Endothelial cell (in vitro differentiated cells): ENCODE data around the gene KRTAP10-5. TPM values are rescaled to one million over a fixed set of nuclear protein-coding genes. Genes with fewer than 3 reads are reported as not detected.

ENCODE experiments used
- DNase-seq: peaks from one replicate; pipeline ENCODE4 v3.0.0; 2021; ENCODE audit warnings: low spot score
- H3K27ac Mint-ChIP-seq: one replicate; pipeline ENCODE4 v1.8.0; 2021; ENCODE audit warnings: mixed read lengths, inconsistent platforms; ENCODE audit not compliant: unreplicated experiment
- H3K27me3 Mint-ChIP-seq: one replicate; pipeline ENCODE4 v1.8.0; 2021; ENCODE audit warnings: mild to moderate bottlenecking, moderate library complexity, mixed read lengths, inconsistent platforms; ENCODE audit not compliant: unreplicated experiment
- H3K36me3 Mint-ChIP-seq: one replicate; pipeline ENCODE4 v1.8.0; 2021; ENCODE audit warnings: mild to moderate bottlenecking, low read depth, mixed read lengths, inconsistent platforms; ENCODE audit not compliant: unreplicated experiment
- H3K4me1 Mint-ChIP-seq: one replicate; pipeline ENCODE4 v1.8.0; 2021; ENCODE audit warnings: mild to moderate bottlenecking, mixed read lengths, inconsistent platforms; ENCODE audit not compliant: unreplicated experiment
- H3K4me3 Mint-ChIP-seq: one replicate; pipeline ENCODE4 v1.8.0; 2021; ENCODE audit warnings: mild to moderate bottlenecking, mixed read lengths, inconsistent platforms; ENCODE audit not compliant: unreplicated experiment
- H3K9me3 Mint-ChIP-seq: one replicate; pipeline ENCODE4 v1.8.0; 2021; ENCODE audit warnings: mixed read lengths, inconsistent platforms; ENCODE audit not compliant: unreplicated experiment
- total RNA-seq: library from RNA; stranded (reverse); fragmentation: NEBNext Ultra II Directional; extraction: Animal tissue kit (Norgen Biotek cat#: 25700); gene quantifications from one replicate; pipeline ENCODE4 v1.2.1, GENCODE V29; 2021; ENCODE audit not compliant: unreplicated experiment
- TF ChIP-seq, protein P1 (sequence below): fragments of 200-600 bp; sonication (generic); IDR thresholded peaks from one replicate; pipeline ENCODE4 v1.5.0; 2021; ENCODE audit warnings: antibody characterized with exemption; ENCODE audit not compliant: unreplicated experiment

The KRTAP10-5 gene
- total RNA-seq, 1 donor from 2014 or later: not detected

DNA sequence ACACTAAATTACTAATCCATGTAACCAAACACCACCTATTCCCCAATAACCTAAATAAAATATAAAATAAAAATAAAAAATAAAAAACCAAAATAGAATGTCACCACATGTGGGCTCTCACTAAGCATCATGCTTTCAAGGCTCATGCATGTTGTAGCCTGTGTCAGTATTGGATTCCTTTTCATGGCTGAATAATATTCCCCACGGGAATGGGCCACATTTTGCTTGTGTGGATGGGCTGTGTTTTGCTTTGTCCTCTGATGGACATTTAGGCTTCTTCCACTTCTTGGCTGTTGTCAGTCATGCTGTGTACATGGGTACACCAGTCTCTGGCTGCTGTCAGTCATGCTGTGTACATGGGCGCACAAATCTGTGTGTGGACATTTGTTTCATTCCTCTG is 8.7 kb upstream of the KRTAP10-5 start:
- no peak overlapping the region for H3K27ac Mint-ChIP-seq
- TF ChIP-seq, protein P1, sequence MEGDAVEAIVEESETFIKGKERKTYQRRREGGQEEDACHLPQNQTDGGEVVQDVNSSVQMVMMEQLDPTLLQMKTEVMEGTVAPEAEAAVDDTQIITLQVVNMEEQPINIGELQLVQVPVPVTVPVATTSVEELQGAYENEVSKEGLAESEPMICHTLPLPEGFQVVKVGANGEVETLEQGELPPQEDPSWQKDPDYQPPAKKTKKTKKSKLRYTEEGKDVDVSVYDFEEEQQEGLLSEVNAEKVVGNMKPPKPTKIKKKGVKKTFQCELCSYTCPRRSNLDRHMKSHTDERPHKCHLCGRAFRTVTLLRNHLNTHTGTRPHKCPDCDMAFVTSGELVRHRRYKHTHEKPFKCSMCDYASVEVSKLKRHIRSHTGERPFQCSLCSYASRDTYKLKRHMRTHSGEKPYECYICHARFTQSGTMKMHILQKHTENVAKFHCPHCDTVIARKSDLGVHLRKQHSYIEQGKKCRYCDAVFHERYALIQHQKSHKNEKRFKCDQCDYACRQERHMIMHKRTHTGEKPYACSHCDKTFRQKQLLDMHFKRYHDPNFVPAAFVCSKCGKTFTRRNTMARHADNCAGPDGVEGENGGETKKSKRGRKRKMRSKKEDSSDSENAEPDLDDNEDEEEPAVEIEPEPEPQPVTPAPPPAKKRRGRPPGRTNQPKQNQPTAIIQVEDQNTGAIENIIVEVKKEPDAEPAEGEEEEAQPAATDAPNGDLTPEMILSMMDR: no peak
- peaks cover 6% of the 10 kb centered on the region for H3K27me3 Mint-ChIP-seq
- H3K4me1 Mint-ChIP-seq: peaks cover 2% of the 10 kb centered on the region
- no peak for DNase-seq
- peaks cover 4% of the 10 kb centered on the region for H3K36me3 Mint-ChIP-seq
- no peaks in the 10 kb centered on the region for H3K9me3 Mint-ChIP-seq
- H3K4me3 Mint-ChIP-seq: no peak overlapping the region

DNA sequence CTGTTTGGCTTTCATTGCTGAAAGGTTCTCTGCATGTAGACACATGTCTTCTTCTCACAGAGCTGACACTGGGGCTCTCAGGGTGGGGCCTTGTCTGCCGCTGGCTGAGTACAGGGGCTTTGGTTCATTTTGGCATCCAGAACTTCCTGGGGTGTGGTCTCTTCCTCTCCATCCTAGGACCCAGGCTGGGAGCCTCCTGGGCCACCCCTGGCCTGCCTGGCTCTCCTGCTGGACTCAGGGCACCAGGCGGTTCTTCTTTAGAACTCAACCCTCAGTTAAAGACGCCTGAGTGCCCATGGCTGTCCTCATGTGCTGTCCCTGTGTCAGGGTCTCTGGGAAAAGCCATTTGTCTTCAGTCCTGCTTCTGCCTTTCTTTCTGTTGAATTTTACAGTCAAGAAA is 5.5 kb upstream of the KRTAP10-5 start:
- TF ChIP-seq, protein P1: no peak
- Mint-ChIP-seq H3K27me3 (peaks cover 3% of the 10 kb centered on the region), H3K4me1 (no peaks in the 10 kb centered on the region), H3K9me3 (no peaks in the 10 kb centered on the region), H3K27ac (no peak overlapping the region), H3K4me3 (no peak overlapping the region), H3K36me3 (peaks cover 4% of the 10 kb centered on the region)
- DNase-seq: no peak

DNA sequence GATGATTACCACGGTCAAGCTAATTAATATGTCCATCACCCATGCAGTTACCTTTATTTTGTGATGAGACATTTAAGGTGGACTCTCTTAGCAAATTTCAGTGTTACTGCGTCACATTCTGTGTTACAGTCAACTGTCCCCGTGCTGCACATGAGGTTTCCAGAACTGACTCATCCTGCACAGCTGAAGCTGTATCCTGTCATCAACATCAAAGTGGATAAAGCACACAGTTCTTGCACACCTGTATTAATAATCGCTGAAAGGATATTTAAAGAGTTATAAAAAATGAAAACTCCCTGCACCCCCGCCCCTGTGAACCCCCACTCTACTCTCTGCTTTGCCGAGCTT is 3.4 kb upstream of the KRTAP10-5 start:
- H3K27me3 Mint-ChIP-seq: peaks cover 6% of the 10 kb centered on the region

DNA sequence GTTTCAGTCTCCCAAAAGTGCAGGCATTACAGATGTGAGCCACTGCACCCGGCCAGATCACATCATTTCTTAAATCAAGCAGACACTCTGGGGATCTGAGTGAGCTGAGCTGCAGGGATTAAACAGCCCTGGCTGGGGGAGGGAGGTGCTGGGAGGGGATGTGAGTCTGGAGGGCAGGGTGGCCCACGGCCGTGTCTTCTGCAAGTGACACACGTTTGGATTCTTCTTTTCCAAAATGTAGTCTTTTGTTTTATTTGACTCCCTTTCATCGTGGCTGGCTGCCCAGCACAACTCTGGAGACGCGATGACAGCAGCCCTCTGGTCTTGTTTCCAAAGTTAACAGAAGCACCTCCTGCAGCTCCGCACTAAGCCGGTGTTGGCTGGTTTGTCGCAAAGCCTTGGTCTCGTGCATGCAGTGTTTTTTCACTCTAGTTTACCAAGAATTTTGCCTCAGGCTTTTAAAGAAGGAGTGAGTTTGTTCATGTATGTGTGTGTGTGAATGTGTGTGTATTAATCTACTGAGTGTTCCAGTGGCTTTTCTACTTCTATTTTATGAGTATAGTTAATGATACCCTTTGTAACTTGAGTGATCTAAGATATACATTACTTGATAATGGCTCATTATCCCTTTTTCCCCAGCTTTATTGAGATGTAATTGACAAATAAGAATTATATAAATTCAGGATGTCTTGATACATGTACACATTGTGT is 2.8 kb upstream of the KRTAP10-5 start:
- DNase-seq: no peak
- H3K4me3 Mint-ChIP-seq: no peak overlapping the region
- no peak overlapping the region for H3K27ac Mint-ChIP-seq
- H3K4me1 Mint-ChIP-seq: no peaks in the 10 kb centered on the region
- H3K27me3 Mint-ChIP-seq: peaks cover 6% of the 10 kb centered on the region
- H3K36me3 Mint-ChIP-seq: peaks cover 4% of the 10 kb centered on the region
- TF ChIP-seq, protein P1: no peak
- no peaks in the 10 kb centered on the region for H3K9me3 Mint-ChIP-seq

More for the DNA sequence above, 3.4 kb upstream of the KRTAP10-5 start:
- Mint-ChIP-seq H3K4me3 (no peak overlapping the region), H3K9me3 (no peaks in the 10 kb centered on the region), H3K27ac (no peak overlapping the region), H3K36me3 (peaks cover 4% of the 10 kb centered on the region), H3K4me1 (no peaks in the 10 kb centered on the region)
- TF ChIP-seq, protein P1: no peak
- no peak for DNase-seq

DNA sequence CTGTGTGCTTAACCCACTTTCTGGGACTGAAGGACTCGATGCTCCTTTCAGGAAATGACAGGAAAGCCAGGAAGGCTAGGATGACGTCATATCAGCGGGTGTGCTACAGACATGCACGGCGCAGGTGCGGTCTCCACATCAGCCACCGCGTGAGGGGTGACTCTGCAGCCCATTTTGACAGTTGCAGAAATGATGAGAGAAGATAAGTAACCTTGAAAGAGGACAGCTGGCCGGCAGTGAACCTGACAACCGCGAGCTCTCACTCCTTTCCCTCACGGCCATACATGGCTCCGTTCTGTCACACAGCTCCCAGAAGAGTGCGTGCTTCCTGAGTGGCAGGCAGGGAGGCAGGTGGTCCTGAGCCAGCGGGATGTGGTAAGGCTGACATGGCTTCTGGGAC is 1.7 kb upstream of the KRTAP10-5 start:
- Mint-ChIP-seq H3K9me3 (no peaks in the 10 kb centered on the region), H3K27ac (no peak overlapping the region), H3K36me3 (peaks cover 4% of the 10 kb centered on the region), H3K4me3 (no peak overlapping the region), H3K27me3 (peaks cover 6% of the 10 kb centered on the region), H3K4me1 (no peaks in the 10 kb centered on the region)
- DNase-seq: no peak
- TF ChIP-seq, protein P1: no peak
